GM18907 (cell line): ENCODE results near the gene FAM53B.

Source experiments
- ATAC-seq: cut with Tn5 transposase; IDR thresholded peaks from one replicate; pipeline ENCODE4 v1.9.1; 2021; ENCODE audit warnings: mild to moderate bottlenecking, moderate library complexity; ENCODE audit not compliant: unreplicated experiment

FAM53B gene

GRCh38 chr10:124652200-124652599, 92.0 kb downstream of the FAM53B start:
- ATAC-seq = no peak

DNA sequence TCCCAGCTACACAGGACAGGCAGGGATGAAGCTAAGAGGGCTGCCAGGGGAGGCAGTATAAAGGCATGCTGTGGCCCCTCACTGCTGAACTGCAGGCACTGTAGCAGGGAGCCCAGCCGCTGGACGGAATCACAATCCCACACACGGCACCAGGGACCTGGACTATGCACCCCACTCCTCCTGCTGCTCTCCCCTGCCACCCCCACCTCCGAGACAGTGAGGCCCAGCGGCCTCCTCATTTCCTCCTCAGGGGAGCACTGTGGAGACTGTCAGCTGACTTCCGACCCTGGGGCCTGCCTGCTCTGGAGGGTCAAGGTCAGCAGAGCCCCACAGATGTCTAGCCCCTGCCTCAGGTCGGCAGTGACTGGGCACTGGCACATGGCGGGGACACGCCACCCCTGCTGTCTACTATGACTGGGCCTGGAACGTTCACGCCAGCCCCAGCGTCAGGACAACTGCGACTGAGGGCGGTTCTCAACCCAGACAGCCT, 92.7 kb downstream of the FAM53B start:
- no peak for ATAC-seq

- peak; percentile 32 for ATAC-seq
Observed at GRCh38 chr10:124650820-124651401, 93.3 kb downstream of the FAM53B start.

DNA sequence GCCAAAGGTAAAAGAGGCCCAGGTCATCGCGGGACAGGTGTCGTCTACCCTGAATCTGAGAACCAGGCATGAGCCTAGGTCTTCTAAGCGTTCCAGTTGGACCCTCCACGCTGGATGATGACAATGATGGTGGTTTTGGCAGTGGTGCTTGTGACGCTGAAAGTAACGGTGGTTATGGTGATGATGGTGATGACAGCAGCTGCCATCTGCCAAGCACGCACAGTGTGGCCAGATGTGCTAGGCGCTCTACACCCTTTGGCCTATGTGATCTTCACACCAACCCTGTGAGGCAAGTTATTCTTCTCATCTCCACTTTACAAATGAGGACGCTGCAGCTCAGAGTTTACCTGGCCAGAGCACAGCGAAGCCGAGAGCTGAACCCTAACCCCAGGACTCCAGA, 93.9 kb downstream of the FAM53B start:
- ATAC-seq = no peak

- ATAC-seq = no peak
Observed at GRCh38 chr10:124649214-124649613, 95.0 kb downstream of the FAM53B start.

- no peak for ATAC-seq
Observed at GRCh38 chr10:124648738-124649137, 95.4 kb downstream of the FAM53B start.

DNA sequence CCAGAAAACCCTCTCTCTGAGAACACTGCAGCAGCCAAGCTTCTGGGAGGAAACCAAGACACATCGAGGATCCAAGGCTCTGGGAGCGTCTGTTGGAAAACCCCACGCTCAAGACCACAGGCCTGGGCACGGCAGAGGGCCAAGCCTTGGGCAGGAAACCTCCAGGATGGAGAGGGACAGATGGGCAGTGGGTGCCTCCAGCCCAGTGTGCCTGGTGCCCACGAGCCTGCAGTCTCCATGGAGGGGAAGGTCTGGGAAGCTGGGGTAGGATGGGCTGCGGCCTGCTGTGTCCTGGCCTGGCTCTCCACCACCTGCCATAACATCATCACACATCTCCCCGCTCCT, 96.1 kb downstream of the FAM53B start:
- ATAC-seq = no peak

GRCh38 chr10:124647421-124648130, 96.6 kb downstream of the FAM53B start:
- ATAC-seq = peak; percentile 70

GRCh38 chr10:124646483-124647352, 97.5 kb downstream of the FAM53B start:
- ATAC-seq = no peak

DNA sequence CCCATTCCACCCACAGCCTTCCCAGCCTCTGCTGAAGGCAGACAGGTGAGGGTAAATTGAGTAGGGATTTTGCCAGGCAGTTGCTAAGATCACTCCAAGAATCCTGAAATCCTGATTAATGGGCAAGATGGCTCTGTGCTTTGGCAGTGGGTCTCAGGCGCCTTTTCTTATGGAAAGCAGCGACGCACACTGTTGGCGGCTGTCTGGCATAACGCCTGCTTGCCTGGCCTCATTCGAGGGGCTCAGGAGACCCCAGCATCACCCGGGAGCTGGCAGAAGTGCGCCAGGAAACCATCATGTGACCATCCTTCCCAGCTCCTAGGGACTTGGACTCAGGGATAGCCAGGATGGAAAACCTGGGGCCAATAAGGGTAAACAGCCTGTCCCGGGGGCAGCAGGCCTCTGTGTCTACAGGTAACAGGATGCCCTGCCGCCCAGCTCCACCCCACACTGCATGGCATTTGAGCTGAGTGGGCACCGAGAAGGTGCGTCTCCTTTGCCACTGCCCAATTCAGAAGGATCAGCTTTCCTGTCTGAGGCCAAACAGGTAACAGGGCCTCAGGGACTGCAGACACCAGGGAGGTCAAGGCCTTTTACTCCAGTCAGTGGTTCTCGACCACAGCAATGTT, 98.6 kb downstream of the FAM53B start:
- ATAC-seq = no peak

GRCh38 chr10:124644771-124645415, 99.3 kb downstream of the FAM53B start:
- ATAC-seq = no peak

- ATAC-seq = no peak
Observed at GRCh38 chr10:124644236-124644635, 99.9 kb downstream of the FAM53B start.

DNA sequence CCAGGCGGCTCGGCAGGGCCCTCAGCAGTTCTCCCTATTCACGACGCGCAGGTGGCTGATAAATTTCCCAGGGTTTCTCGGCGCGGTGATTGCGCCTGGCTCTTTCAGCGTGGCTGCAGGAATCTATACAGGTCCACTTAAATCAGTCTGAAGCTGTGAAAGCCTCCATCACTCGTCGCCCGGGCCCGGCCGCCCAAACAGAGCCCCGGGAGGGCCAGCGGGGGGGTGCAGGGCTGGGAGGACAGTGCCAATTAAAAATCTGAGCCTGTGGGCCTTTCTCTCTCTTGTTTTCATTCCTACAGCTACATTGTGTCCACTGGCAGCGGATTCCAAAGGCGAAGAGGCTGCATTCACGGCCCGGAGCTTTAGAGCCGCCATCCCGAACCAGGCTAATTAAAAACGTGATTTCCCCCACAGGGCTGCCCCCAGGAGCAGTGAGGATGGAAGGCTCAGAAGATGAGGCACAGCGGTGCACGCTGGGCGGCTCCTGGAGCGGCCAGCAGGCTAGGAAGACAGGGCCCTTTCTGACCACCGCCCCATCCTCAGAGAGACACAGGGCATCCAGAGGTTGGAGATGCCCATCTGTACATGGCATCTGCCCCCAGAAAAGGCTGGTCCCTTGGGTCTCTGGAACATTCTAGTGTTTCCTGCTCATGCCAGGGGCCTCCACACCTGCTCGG, 100.7 kb downstream of the FAM53B start:
- ATAC-seq = no peak

- no peak for ATAC-seq
Observed at GRCh38 chr10:124642088-124642710, 102.0 kb downstream of the FAM53B start.

- ATAC-seq = peak; percentile 56
Observed at GRCh38 chr10:124641282-124642087, 102.7 kb downstream of the FAM53B start.

GRCh38 chr10:124640538-124641231, 103.5 kb downstream of the FAM53B start:
- peak; percentile 34 for ATAC-seq

- no peak for ATAC-seq
Observed at GRCh38 chr10:124640056-124640455, 104.1 kb downstream of the FAM53B start.

DNA sequence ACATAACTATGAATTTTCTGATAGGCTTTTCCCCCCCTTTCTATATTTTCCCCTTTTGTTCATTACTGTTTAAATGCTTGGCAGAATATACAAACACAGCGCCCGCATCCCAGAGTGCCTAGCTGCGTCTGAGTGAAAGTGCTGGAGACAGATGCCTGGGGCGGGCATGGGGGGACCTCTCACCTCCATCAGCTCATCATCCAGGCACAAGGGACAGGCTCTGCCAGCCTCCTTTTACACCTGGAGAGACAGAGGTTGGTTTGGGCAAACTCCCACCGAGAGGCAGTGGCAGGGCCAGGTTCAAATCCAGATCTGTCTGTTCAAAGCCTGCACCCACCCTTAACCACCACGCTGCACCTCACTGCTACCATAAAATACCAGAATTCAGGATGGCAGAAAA, 104.5 kb downstream of the FAM53B start:
- ATAC-seq = no peak
